GM12872 (cell line): ENCODE data around the gene OSBPL5.

ENCODE experiments used
- TF ChIP-seq, protein P1 (sequence below): IDR thresholded peaks from 3 replicates; pipeline ENCODE4 v1.5.1; 2011; ENCODE audit warnings: low read depth, mild to moderate bottlenecking, low read length, moderate library complexity; ENCODE audit not compliant: insufficient read depth

OSBPL5 gene

GRCh38 chr11:3201677-3202181, 36.6 kb upstream of the OSBPL5 start:
- TF ChIP-seq, protein P1, sequence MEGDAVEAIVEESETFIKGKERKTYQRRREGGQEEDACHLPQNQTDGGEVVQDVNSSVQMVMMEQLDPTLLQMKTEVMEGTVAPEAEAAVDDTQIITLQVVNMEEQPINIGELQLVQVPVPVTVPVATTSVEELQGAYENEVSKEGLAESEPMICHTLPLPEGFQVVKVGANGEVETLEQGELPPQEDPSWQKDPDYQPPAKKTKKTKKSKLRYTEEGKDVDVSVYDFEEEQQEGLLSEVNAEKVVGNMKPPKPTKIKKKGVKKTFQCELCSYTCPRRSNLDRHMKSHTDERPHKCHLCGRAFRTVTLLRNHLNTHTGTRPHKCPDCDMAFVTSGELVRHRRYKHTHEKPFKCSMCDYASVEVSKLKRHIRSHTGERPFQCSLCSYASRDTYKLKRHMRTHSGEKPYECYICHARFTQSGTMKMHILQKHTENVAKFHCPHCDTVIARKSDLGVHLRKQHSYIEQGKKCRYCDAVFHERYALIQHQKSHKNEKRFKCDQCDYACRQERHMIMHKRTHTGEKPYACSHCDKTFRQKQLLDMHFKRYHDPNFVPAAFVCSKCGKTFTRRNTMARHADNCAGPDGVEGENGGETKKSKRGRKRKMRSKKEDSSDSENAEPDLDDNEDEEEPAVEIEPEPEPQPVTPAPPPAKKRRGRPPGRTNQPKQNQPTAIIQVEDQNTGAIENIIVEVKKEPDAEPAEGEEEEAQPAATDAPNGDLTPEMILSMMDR, result no peak

DNA sequence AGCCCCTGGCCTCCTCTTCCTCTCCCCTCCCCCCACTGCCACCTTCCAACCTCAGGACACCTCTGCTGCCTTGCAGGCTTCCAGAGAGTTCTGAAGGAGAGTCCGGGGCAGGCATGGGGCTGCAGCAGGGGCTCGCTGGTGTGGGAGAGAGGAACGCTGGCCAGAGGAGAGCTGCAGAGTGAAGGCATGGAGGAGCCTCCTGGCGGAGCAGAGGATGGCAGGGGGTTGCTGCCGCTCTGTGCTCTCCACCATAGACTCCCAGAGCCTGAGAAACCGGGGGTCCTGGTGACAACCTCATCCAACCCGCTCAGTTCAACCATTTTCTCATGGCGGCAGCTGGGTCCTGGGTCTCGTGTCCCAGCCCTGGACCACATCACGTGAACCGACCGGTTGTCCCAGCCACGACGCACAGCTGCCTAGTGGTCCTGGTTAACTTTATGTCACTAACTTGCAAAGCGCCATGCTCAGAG, 36.0 kb upstream of the OSBPL5 start:
- TF ChIP-seq, protein P1, result no peak

- TF ChIP-seq, protein P1, result no peak
Observed at GRCh38 chr11:3200388-3201111, 35.4 kb upstream of the OSBPL5 start.

- TF ChIP-seq, protein P1, result no peak
Observed at GRCh38 chr11:3199537-3200295, 34.6 kb upstream of the OSBPL5 start.

DNA sequence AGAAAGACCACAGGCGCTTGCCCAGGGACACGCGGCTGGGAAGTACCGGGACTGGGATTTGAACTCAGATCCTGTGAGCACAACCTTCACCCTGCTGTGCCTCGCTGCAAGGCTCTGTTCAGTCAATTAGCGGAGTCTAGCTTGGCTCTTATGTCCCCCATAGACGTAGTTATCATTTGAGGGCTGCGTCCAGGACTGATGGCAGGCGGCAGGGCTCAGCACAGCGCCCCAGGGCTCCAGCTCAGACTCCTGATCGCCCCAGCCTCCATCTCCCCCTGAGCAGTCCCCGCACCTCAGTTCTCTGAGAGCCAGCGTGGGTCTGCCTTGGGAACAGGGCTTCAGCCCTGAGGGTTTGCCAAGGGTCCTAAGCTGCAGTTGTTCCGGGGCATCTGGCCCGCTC, 33.7 kb upstream of the OSBPL5 start:
- TF ChIP-seq, protein P1, result no peak

- TF ChIP-seq, protein P1, result no peak
Observed at GRCh38 chr11:3197878-3198528, 32.9 kb upstream of the OSBPL5 start.
